ENCODE measurements around the gene CLCN2.

The CLCN2 gene

DNA sequence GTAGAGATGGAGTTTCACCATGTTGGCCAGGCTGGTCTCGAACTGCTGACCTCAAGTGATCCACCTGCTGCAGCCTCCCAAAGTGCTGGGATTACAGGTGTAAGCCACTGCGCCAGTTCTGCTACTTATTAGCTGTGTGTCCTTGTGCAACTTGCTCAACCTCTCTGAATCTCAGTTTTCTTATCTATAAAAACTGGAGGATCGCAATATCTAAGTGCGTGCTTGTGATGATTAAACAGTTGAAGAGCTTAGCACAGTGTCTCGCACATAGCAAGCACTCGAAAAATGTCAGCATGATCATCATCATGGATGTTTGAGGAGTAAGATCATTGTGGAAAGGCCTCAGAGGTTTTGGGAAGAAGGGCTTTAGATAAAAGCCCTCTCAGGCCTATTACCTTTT is 10.8 kb downstream of the CLCN2 start:
- Histone ChIP-seq H3K79me2 (ENCODE audit: insufficient read depth, low read depth) (no peaks in the 10 kb centered on the region), H2AFZ (ENCODE audit: low read depth) (no peak overlapping the region), H3K27ac (no peak overlapping the region), H4K20me1 (ENCODE audit: insufficient read depth) (no peaks in the 10 kb centered on the region), H3K27me3 (ENCODE audit: insufficient read depth, low read depth) (no peaks in the 10 kb centered on the region), H3K9ac (no peak overlapping the region), H3K4me3 (IDR thresholded peaks at IDR 0.05; ENCODE audit: insufficient read depth, low read depth, low read length) (no peak overlapping the region), H3K4me2 (no peak overlapping the region), H3K36me3 (ENCODE audit: insufficient read depth) (no peaks in the 10 kb centered on the region), H3K4me1 (ENCODE audit: low read depth, poor library complexity, severe bottlenecking) (peaks cover 9% of the 10 kb centered on the region)
- TF ChIP-seq, protein P1, sequence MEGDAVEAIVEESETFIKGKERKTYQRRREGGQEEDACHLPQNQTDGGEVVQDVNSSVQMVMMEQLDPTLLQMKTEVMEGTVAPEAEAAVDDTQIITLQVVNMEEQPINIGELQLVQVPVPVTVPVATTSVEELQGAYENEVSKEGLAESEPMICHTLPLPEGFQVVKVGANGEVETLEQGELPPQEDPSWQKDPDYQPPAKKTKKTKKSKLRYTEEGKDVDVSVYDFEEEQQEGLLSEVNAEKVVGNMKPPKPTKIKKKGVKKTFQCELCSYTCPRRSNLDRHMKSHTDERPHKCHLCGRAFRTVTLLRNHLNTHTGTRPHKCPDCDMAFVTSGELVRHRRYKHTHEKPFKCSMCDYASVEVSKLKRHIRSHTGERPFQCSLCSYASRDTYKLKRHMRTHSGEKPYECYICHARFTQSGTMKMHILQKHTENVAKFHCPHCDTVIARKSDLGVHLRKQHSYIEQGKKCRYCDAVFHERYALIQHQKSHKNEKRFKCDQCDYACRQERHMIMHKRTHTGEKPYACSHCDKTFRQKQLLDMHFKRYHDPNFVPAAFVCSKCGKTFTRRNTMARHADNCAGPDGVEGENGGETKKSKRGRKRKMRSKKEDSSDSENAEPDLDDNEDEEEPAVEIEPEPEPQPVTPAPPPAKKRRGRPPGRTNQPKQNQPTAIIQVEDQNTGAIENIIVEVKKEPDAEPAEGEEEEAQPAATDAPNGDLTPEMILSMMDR (conservative IDR thresholded peaks at IDR 0.05; ENCODE audit: low read depth, low read length): no peak

DNA sequence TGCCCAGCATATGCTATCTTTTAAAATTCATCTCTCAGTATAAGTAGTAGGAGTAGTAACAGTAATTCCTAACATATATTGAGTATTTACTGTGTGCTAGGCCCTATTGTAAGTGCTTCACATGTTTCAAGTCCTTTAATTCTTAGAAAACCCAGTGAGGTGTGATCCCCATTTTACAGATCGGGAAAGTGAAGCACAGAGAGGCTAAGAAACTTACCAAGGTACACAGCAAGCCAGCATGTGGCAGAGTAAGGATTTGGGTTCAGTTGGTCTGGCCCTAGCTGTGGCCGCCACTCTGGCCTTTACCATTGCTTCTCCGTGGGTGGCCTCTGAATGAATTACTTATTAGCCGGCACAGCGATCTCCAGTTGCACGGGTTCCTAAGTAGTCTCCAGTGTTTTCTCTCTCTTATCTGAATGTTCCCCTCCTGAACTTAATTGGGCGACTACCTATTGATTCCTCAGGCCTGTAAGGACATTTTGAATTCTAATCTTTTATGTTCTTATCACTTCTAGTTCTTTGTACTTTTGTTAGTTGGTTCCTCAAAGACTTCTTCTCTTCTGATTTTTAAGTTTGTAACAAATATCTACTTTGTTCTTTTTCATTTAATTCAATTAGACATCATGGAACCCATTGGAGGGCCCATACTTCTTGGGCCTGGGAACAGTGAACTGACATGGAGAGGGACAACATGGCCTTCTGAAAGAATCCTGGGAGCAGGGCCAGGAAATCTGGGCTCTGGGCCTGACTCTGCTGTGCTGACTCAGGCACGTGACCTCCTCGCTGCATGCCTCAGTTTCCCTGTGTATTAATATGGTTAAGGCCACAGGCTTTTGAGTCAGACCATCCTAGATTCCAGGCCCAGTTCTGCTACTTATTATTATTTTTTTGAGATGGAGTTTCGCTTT is 11.6 kb downstream of the CLCN2 start:
- H3K4me2 ChIP-seq: no peak overlapping the region
- H3K4me3 ChIP-seq (IDR thresholded peaks at IDR 0.05; ENCODE audit: insufficient read depth, low read depth, low read length): no peak overlapping the region
- no peak overlapping the region for H2AFZ ChIP-seq (ENCODE audit: low read depth)
- no peaks in the 10 kb centered on the region for H4K20me1 ChIP-seq (ENCODE audit: insufficient read depth)
- no peak overlapping the region for H3K9ac ChIP-seq
- H3K79me2 ChIP-seq (ENCODE audit: insufficient read depth, low read depth): no peaks in the 10 kb centered on the region
- no peaks in the 10 kb centered on the region for H3K27me3 ChIP-seq (ENCODE audit: insufficient read depth, low read depth)
- H3K27ac ChIP-seq: no peak overlapping the region
- peaks cover 13% of the 10 kb centered on the region for H3K4me1 ChIP-seq (ENCODE audit: low read depth, poor library complexity, severe bottlenecking)
- H3K36me3 ChIP-seq (ENCODE audit: insufficient read depth): no peaks in the 10 kb centered on the region
- TF ChIP-seq, protein P1 (conservative IDR thresholded peaks at IDR 0.05; ENCODE audit: low read depth, low read length): no peak

DNA sequence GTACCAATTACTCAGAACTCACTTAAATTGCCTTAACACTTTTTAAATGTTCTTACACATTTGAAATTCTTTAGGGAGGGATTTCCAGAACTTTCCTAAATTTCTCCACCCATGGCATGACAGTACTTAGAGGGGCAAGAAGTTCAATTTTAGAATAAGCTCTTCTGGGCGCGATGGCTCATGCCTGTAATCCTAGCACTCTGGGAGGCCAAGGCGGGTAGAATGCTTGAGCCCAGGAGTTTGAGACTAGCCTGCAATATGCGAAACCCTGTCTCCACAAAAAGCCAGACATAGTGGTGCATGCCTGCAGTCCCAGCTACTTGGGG is 13.4 kb downstream of the CLCN2 start:
- H2AFZ ChIP-seq (ENCODE audit: low read depth): no peak overlapping the region
- TF ChIP-seq, protein P1 (conservative IDR thresholded peaks at IDR 0.05; ENCODE audit: low read depth, low read length): no peak
- peaks cover 13% of the 10 kb centered on the region for H3K4me1 ChIP-seq (ENCODE audit: low read depth, poor library complexity, severe bottlenecking)
- no peaks in the 10 kb centered on the region for H4K20me1 ChIP-seq (ENCODE audit: insufficient read depth)
- no peaks in the 10 kb centered on the region for H3K27me3 ChIP-seq (ENCODE audit: insufficient read depth, low read depth)
- no peaks in the 10 kb centered on the region for H3K36me3 ChIP-seq (ENCODE audit: insufficient read depth)
- no peak overlapping the region for H3K9ac ChIP-seq
- H3K4me3 ChIP-seq (IDR thresholded peaks at IDR 0.05; ENCODE audit: insufficient read depth, low read depth, low read length): no peak overlapping the region
- no peaks in the 10 kb centered on the region for H3K79me2 ChIP-seq (ENCODE audit: insufficient read depth, low read depth)
- H3K4me2 ChIP-seq: no peak overlapping the region
- no peak overlapping the region for H3K27ac ChIP-seq

DNA sequence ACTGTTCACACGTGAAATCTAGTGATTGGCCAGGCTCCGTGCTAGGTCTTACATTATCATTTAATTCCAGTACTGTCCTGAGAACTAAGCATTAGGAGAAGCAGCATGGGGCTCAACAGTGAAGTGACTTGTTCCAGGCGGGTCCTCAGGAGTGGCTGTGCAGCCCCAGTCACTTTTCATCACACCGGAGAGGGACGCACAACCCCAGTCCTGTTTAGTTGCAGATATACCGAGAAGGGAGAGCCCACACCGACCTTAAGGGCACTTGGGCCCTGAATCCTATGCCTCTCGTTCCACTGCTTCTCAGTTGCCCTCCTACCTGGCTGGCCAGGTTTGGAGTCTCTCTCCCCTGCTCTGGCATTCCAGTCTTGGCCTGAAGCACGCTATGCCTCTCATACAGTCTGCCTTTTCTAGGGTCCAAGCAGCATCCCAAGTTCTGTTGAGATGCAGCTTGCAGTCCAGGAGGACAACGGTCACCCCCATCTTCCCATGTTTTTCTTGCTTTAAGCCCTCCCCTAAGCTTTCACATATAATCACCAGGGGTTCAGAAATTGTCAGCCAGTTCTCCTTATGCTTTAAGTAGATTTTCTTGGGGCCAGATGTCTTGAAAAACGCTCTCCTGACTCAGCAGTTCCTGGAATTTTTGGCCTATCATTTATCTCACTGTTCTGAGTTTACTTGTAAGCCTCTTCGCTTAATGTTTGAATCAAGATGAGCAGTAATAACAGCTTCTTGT is 13.9 kb downstream of the CLCN2 start:
- H2AFZ ChIP-seq (ENCODE audit: low read depth): no peak overlapping the region

More for the DNA sequence above, 13.9 kb downstream of the CLCN2 start:
- H3K27ac ChIP-seq: no peak overlapping the region
- H3K9ac ChIP-seq: no peak overlapping the region
- TF ChIP-seq, protein P1 (conservative IDR thresholded peaks at IDR 0.05; ENCODE audit: low read depth, low read length): no peak
- no peak overlapping the region for H3K4me2 ChIP-seq
- H3K4me1 ChIP-seq (ENCODE audit: low read depth, poor library complexity, severe bottlenecking): peaks cover 13% of the 10 kb centered on the region
- H3K4me3 ChIP-seq (IDR thresholded peaks at IDR 0.05; ENCODE audit: insufficient read depth, low read depth, low read length): no peak overlapping the region
- no peaks in the 10 kb centered on the region for H3K79me2 ChIP-seq (ENCODE audit: insufficient read depth, low read depth)
- H4K20me1 ChIP-seq (ENCODE audit: insufficient read depth): no peaks in the 10 kb centered on the region
- no peaks in the 10 kb centered on the region for H3K27me3 ChIP-seq (ENCODE audit: insufficient read depth, low read depth)
- H3K36me3 ChIP-seq (ENCODE audit: insufficient read depth): no peaks in the 10 kb centered on the region
